Measurements from ENCODE around the gene CELA3B.
"Not testable (repeated sequence)": the region's sequence is repeated elsewhere in the genome, so short reads cannot be mapped to it uniquely, and the experiment has no call there.

The CELA3B gene

DNA sequence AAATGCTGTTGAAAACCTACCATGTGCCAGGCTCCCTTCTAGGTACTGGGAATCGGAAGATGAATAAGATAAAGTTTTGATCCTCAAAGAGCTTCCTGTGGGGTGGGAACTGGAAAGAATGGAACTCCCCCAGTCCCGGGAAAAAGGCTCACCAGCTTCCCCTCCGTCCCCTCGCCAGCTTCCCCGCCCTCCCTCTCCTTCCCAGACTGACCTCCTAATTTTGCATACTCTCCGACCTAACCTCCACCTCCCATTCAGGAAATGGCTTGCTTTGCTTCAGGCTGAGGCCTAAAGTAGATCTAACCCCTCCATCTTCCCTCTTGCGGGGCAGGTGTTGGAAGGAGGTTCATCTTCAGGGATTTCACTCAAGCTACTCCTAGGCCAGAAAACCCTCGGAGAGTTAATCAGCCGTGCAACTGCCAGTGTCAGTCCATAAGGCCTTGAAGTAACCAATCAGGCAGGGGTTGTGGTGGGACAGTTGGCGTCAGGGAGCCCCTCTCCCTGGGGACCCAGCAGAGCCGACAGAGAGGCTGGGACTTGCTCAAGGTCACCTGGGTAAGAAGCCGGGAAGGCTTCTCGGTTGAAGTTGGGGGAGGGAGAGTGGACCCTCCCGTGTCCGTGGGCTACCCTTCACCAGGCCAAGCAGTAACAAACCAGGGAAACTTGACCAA is 21.9 kb downstream of the CELA3B start:
- H3K27me3 ChIP-seq (replicated peaks); H3K4me3 ChIP-seq (ENCODE audit: low read depth, low read length); DNase-seq; H3K27ac ChIP-seq; H3K36me3 ChIP-seq (replicated peaks); in situ Hi-C loops (cut with HindIII; ENCODE audit: low pct_ligation_motif_present, low sequenced_read_pairs): not testable (repeated sequence)

DNA sequence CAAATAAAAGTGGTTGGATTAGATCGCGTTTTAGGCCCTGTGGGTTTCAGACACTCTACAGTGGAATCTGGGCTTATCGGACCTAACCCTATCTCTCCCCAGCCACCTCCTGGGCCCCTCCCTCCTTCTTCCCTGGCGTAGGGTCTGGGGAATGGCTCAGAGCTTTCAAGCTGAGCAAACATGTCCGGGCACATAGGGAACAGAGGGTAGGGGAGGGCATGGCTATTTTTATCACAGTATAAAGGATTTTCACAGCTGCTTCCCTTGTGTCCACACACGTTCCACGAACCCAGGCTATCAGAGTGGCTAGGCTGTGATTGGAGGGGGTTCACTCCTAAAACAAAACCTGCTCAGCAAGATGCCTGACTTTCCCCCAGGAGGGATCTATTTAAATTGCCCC is 22.8 kb downstream of the CELA3B start:
- in situ Hi-C loops (cut with HindIII; ENCODE audit: low pct_ligation_motif_present, low sequenced_read_pairs); DNase-seq: not testable (repeated sequence)

DNA sequence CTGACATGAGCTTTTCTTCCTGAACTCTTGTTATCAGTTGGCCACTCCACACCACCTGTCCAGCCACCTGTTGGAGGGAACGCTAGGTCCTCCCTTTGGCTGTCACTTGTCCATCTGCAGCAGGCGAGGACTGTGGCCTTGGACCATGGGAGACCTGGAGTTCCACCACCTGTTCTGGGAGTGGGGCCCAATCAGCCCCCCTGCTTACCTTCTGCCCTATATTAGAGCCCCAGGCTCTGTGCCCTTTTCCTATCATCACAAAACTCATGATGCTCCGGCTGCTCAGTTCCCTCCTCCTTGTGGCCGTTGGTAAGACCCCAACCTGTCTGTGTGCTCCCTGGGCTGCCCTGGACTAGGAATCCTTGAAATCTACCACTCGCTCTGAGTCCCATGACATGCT is 24.6 kb downstream of the CELA3B start, which contains the start of gene CELA3A:
Gene CELA3A (plus strand): TSS at position 249 of the 400 bp plus-strand sequence. CDS start 18 bp downstream, at position 267.
- H3K4me3 ChIP-seq (ENCODE audit: low read depth, low read length): no peak within 1 kb of the TSS
- TF ChIP-seq, protein P1, sequence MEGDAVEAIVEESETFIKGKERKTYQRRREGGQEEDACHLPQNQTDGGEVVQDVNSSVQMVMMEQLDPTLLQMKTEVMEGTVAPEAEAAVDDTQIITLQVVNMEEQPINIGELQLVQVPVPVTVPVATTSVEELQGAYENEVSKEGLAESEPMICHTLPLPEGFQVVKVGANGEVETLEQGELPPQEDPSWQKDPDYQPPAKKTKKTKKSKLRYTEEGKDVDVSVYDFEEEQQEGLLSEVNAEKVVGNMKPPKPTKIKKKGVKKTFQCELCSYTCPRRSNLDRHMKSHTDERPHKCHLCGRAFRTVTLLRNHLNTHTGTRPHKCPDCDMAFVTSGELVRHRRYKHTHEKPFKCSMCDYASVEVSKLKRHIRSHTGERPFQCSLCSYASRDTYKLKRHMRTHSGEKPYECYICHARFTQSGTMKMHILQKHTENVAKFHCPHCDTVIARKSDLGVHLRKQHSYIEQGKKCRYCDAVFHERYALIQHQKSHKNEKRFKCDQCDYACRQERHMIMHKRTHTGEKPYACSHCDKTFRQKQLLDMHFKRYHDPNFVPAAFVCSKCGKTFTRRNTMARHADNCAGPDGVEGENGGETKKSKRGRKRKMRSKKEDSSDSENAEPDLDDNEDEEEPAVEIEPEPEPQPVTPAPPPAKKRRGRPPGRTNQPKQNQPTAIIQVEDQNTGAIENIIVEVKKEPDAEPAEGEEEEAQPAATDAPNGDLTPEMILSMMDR (IDR thresholded peaks at IDR 0.05; ENCODE audit: low read depth, low read length, missing control alignments): no peak
- H3K27ac ChIP-seq: no peak within 1 kb of the TSS
- in situ Hi-C loops (cut with HindIII; ENCODE audit: low pct_ligation_motif_present, low sequenced_read_pairs): no loop called here
- H3K27me3 ChIP-seq (replicated peaks): no peaks in the 10 kb centered on the region
- H3K36me3 ChIP-seq (replicated peaks): no peaks in the 10 kb centered on the region
- DNase-seq: no peak

More for the DNA sequence above, 22.8 kb downstream of the CELA3B start:
- not testable (repeated sequence) for H3K27me3 ChIP-seq (replicated peaks); H3K4me3 ChIP-seq (ENCODE audit: low read depth, low read length); H3K36me3 ChIP-seq (replicated peaks); H3K27ac ChIP-seq

DNA sequence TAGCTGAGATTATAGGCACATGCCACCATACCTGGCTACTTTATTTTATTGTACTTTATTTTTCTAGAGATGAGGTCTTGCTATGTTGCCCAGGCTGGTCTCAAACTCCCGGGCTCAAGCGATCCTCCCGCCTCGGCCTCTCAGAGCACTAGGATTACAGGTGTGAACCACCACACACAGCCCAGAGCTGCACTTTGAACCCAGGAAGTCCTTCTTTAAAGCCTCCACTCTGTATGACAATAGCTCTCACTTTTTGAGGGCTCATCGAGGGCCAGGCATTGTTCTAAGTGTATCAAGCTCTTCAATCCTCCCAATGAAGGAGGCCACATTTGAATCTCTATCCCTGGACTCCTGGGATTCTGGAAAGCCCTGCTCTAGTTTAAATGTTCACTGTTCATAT is 25.6 kb downstream of the CELA3B start:
- H3K27ac ChIP-seq; H3K4me3 ChIP-seq (ENCODE audit: low read depth, low read length); H3K27me3 ChIP-seq (replicated peaks); DNase-seq; H3K36me3 ChIP-seq (replicated peaks); in situ Hi-C loops (cut with HindIII; ENCODE audit: low pct_ligation_motif_present, low sequenced_read_pairs): not testable (repeated sequence)

DNA sequence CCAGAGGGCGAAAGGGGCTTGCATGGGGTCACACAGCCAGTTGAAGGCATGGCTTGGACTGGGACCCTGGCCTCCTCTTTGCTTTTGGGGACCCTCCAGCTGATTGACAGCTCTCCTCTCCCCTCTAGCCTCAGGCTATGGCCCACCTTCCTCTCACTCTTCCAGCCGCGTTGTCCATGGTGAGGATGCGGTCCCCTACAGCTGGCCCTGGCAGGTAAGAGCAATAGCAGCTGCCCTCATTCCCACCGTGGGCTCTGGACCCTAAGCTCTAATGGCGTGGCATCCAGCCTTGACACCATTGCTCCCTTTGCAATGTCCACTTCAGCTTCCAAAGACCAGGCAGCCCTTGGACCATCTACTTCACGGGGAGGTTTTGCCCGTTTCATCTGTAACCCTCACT is 26.1 kb downstream of the CELA3B start:
- H3K27me3 ChIP-seq (replicated peaks); H3K36me3 ChIP-seq (replicated peaks); in situ Hi-C loops (cut with HindIII; ENCODE audit: low pct_ligation_motif_present, low sequenced_read_pairs); H3K27ac ChIP-seq; DNase-seq; H3K4me3 ChIP-seq (ENCODE audit: low read depth, low read length): not testable (repeated sequence)

DNA sequence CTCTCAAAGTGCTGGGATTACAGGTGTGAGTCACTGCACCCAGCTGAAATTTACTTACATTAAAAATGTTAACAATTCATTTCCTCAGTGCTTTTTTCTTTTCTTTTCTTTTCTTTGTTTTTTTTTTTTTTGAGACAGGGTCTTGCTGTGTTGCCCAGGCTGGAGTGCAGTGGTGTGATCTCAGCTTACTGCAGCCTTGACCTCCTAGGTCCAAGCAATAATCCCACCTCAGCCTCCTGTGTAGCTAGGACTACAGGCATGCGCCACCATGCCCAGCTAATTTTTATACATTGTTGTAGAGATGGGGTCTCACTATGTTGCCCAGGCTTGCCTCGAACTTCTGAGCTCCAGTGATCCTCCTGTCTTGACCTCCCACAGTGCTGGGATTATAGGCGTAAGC is 27.1 kb downstream of the CELA3B start:
- H3K4me3 ChIP-seq (ENCODE audit: low read depth, low read length); in situ Hi-C loops (cut with HindIII; ENCODE audit: low pct_ligation_motif_present, low sequenced_read_pairs); DNase-seq; H3K27me3 ChIP-seq (replicated peaks); H3K36me3 ChIP-seq (replicated peaks); H3K27ac ChIP-seq: not testable (repeated sequence)

DNA sequence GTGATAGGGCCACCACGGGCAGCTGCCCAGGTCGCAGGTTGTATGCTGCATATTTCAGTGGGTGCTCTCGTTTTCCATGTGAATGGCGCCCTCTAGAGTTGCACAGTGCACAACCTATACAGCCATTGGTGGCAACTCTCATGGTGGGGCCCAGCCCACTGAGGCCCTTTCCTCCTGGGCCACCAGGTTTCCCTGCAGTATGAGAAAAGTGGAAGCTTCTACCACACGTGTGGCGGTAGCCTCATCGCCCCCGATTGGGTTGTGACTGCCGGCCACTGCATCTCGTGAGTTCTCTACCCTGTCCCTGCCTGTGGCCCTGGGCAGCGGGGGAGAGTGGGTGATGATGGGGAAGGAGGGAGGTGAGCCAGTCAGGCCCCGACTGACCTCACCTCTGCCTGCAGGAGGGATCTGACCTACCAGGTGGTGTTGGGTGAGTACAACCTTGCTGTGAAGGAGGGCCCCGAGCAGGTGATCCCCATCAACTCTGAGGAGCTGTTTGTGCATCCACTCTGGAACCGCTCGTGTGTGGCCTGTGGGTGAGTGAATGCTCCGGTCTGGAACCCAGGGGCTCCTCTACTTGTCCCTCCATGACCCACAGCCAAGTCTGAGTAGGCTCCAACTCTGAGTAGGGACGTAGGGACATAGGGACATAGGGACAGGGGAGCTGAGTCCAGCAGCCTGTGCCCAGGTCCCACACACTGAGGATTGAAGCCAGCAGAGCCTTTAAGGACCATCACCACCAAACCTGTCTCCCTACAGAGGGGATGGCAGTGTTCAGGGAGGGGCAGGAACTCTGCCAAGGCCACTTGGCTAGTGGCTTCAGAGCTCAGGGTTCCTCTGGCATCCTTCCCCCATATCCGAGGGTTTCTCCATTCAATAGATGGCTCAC is 28.7 kb downstream of the CELA3B start:
- H3K27me3 ChIP-seq (replicated peaks); in situ Hi-C loops (cut with HindIII; ENCODE audit: low pct_ligation_motif_present, low sequenced_read_pairs); H3K36me3 ChIP-seq (replicated peaks); H3K27ac ChIP-seq; H3K4me3 ChIP-seq (ENCODE audit: low read depth, low read length): not testable (repeated sequence)
- TF ChIP-seq, protein P1 (IDR thresholded peaks at IDR 0.05; ENCODE audit: low read depth, low read length, missing control alignments): peak; percentile 52
- peak; percentile 38 for DNase-seq

DNA sequence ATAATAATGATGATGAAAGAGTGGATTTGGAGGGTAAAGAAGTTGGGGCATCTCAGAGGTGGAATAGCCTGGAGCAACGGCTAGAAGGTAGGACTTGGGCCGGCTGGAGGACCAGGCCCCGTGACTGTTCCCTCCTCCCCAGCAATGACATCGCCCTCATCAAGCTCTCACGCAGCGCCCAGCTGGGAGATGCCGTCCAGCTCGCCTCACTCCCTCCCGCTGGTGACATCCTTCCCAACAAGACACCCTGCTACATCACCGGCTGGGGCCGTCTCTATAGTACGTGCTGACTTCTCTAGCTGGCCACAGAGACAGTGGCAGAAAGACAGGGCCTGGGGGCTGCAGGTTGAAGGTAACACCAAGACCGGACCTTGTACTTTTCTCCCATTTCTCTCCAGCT is 29.9 kb downstream of the CELA3B start:
- H3K4me3 ChIP-seq (ENCODE audit: low read depth, low read length); H3K27me3 ChIP-seq (replicated peaks); H3K36me3 ChIP-seq (replicated peaks); DNase-seq; H3K27ac ChIP-seq; in situ Hi-C loops (cut with HindIII; ENCODE audit: low pct_ligation_motif_present, low sequenced_read_pairs): not testable (repeated sequence)

DNA sequence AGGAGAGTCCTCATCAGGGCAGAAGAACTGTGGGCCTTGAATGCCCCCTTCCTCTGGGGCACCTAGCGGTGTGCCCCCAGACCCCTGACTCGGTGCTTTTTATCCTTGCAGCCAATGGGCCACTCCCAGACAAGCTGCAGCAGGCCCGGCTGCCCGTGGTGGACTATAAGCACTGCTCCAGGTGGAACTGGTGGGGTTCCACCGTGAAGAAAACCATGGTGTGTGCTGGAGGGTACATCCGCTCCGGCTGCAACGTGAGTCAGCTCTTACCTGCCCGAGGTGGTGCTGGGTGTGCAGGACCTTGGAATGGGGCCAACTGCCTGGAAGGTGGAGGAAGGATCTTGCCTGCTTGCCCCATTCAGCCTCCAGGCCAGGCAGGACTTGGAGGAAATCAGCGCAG is 30.4 kb downstream of the CELA3B start:
- in situ Hi-C loops (cut with HindIII; ENCODE audit: low pct_ligation_motif_present, low sequenced_read_pairs); H3K4me3 ChIP-seq (ENCODE audit: low read depth, low read length); H3K36me3 ChIP-seq (replicated peaks); H3K27ac ChIP-seq; DNase-seq; H3K27me3 ChIP-seq (replicated peaks): not testable (repeated sequence)

DNA sequence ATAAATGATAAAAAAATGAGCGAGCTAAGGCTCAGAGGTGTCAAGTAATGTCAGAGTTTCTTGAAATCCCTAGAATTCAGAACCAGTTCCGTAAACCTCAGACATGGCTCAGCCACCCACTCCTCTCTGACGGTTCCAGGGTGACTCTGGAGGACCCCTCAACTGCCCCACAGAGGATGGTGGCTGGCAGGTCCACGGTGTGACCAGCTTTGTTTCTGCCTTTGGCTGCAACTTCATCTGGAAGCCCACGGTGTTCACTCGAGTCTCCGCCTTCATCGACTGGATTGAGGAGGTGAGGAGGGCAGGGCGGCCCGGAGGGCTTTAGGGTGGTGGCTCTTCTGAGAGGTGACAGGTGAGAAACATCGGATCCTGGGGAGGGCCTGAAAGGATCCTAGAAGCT is 32.7 kb downstream of the CELA3B start:
- DNase-seq; H3K27ac ChIP-seq; H3K27me3 ChIP-seq (replicated peaks); H3K36me3 ChIP-seq (replicated peaks); in situ Hi-C loops (cut with HindIII; ENCODE audit: low pct_ligation_motif_present, low sequenced_read_pairs); H3K4me3 ChIP-seq (ENCODE audit: low read depth, low read length): not testable (repeated sequence)

DNA sequence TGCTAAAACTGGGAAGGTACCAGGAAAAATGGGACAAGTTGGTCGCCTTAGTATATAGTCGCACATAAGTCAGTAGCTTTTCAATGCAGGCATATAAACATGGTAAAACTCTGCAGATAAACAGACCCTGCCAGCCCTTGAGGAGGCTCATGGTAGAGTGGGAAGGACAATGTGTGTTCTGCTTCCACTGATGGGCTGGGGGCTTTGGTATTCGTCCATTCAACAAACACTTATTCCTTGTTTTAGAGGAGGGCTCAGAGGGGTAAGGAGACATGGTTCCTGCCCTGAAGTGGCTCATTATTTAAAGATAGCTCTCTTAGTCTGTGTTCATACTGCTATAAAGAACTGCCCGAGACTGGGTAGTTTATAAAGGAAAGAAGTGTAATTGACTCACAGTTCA is 35.9 kb downstream of the CELA3B start:
- H3K27me3 ChIP-seq (replicated peaks); H3K36me3 ChIP-seq (replicated peaks); H3K4me3 ChIP-seq (ENCODE audit: low read depth, low read length); H3K27ac ChIP-seq; DNase-seq; in situ Hi-C loops (cut with HindIII; ENCODE audit: low pct_ligation_motif_present, low sequenced_read_pairs): not testable (repeated sequence)

DNA sequence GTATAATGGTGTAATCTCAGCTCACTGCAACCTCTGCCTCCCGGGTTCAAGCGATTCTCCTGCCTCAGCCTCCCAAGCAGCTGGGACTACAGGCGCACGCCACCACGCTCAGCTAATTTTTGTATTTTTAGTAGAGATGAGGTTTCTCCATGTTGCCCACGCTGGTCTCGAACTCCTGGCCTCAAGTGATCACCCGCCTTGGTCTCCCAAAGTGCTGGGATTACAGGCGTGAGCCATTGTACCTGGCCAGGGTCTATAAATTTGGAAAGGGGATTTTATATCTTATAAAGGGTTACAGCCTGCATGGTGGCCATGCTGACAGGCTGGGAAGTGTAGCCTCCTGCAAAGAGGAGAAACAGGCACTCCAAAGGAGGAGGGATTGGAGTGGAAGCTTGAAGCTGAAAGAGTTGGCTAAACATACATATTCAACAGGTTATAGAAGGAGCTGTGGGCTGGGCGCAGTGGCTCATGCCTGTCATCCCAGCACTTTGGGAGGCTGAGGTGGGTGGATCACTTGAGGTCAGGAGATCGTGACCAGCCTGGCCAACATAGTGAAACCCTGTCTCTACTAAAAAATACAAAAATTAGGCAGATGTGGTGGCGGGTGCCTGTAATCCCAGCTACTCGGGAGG is 37.9 kb downstream of the CELA3B start:
- H3K27me3 ChIP-seq (replicated peaks); H3K27ac ChIP-seq; H3K36me3 ChIP-seq (replicated peaks); in situ Hi-C loops (cut with HindIII; ENCODE audit: low pct_ligation_motif_present, low sequenced_read_pairs); DNase-seq; H3K4me3 ChIP-seq (ENCODE audit: low read depth, low read length): not testable (repeated sequence)

All from brain microvascular endothelial cell (primary cell).